Fibroblast of upper back skin (primary cell): ENCODE data around the gene C11orf86.
"Not testable (repeated sequence)": the region's sequence is repeated elsewhere in the genome, so short reads cannot be mapped to it uniquely, and the experiment has no call there.

Experiments
- DNase-seq: peaks from one replicate; pipeline ENCODE4 v3.0.0-alpha.2; 2013

C11orf86 gene

DNA sequence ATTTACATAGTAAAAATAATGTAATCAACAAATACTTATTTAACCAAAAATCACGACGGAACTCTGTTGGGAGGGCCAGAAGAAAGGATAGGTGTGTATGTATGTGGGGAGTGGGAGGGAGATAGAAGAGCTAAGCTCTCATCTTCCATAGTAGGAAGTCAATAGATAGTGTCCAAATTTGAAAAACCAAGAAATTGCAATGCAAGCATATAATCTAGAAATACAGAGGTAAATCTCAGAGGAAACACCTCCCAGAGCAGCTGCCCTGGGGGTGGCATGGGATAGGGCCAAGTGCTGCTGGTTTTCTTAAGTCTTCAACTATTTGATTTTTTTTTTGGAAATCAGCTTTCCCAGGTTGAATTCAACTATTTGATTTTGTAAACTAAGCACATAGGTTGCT lies 16.9 kb downstream of the C11orf86 start:
- DNase-seq = no peak

DNA sequence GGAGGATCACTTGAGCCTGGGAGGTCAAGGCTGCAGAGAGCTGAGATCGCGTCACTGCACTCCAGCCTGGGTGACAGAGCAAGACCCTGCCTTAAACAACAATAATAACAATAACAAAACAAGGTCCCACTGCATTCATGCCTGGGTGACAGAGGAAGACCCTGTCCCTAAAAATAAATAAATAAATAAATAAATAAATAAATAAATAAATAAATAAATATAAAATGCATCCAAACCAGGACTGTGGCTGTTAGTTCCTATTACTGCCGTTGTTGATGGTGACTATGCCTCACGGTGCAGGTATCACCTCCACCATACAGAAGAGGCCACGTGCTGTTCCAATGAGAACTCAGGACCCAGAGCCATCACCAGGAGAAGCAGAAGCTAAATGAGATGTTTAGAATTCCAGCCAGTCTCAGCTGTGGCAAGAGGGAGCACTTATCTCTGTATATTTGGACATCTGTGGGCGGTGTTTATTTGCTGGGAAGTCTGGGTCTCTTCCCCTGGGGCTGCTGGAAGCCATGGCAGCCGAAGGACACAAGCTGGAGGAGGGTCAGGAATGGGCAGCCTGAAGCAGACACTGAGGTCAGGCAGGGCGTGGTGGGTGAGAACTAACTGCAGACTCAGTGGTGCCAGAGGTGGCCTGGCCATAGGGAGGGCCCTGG lies 21.6 kb downstream of the C11orf86 start:
- no peak for DNase-seq

- DNase-seq = no peak
Measured at GRCh38 chr11:66999555-66999954, 24.5 kb downstream of the C11orf86 start.

GRCh38 chr11:67001332-67001731 lies 26.2 kb downstream of the C11orf86 start:
- DNase-seq = no peak

GRCh38 chr11:67002297-67002913 lies 27.3 kb downstream of the C11orf86 start:
- no peak for DNase-seq

- no peak for DNase-seq
Measured at GRCh38 chr11:67002921-67003411, 27.9 kb downstream of the C11orf86 start.

GRCh38 chr11:67005200-67005599 lies 30.1 kb downstream of the C11orf86 start:
- DNase-seq = not testable (repeated sequence)

GRCh38 chr11:67006029-67006884 lies 31.2 kb downstream of the C11orf86 start:
- DNase-seq = peak; percentile 14

DNA sequence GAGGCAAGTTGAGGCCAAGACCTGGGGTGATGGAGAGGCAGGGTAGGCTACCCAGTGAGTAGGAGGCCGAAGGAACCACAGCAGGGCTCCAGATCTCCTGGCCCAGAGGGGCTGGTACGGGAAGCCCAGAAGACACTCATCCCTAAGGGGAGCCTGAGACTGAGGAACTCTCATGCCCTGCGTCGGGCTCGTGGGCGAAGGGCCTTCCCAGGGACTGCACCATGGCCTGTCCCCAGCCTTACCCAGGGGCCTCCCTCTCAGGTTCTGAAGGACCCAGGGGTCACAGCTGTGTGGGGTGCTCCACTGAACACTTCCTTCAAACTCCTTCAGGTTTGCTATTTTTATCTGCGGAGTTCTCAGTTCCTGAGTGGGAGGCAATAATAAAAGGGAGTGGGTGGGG lies 32.0 kb downstream of the C11orf86 start:
- DNase-seq = no peak

DNA sequence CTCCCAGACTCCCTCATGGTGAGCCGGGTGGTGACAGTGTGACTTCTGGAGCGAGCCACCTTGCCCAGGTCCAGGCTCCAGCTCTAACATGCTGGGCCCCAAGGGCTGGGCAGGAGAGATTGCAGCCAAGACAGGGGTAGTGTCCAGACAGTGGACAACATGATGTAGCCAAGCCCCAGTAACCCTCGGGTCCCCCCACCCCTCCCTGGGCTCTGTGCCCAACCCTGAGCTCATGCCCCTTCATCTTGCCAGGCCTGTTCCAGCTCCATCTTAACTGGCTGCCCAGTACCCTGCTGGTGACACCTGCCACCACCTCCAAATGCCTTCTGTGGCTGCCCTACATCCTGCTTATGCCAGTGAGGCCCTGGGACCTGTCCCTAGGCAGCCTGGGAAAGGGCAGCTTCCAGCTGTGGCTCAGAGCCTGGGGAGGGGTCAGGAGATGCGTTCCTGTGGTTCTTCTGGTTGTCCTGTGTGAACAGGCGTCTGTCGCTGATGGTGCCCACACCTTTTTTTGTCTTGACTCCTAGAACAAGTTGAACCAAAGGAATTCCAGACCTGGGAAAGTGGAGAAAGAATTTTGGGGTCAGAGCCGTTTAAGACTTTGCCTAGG lies 35.3 kb downstream of the C11orf86 start:
- no peak for DNase-seq

- DNase-seq = no peak
Measured at GRCh38 chr11:67013511-67014045, 38.5 kb downstream of the C11orf86 start.

DNA sequence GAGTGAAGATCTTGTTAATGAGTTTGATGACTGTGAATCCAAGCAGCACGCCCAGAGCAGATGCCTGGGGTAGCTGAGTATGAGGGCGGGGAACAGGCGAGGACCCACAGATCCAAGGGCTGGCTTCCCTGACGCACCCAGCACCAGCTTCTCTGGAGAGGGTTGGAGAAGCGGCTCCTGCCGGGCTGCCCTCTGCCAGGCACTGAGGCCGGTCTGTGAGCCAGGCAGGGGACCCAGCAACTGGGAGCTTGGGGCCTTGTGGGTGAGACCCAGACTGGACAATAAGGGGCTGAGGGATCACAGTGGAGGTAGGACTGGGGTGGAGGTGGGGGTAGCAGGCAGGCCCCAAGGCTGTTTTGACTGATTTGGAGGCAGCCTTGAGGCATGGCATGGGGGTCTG lies 39.2 kb downstream of the C11orf86 start:
- DNase-seq = no peak

DNA sequence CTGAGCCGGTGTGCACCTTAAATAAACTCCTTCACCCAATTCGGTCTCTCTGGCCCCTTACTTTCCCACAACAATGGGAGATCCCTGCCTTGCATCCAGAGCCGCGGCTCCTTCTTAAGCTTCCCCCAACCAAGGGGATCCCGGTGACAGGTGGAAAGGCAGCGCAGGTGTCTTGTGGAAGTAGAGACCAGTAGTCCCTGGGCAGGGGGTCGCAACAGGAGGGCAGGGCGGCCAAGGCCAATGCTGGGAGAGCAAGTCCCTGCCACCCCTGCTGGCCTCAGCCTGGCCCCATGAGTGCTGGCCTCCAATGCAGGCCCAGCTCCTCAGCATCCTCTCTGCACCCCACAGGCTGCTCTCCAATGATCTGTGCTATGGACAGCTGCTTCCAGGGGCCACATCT lies 39.9 kb downstream of the C11orf86 start:
- DNase-seq = no peak

DNA sequence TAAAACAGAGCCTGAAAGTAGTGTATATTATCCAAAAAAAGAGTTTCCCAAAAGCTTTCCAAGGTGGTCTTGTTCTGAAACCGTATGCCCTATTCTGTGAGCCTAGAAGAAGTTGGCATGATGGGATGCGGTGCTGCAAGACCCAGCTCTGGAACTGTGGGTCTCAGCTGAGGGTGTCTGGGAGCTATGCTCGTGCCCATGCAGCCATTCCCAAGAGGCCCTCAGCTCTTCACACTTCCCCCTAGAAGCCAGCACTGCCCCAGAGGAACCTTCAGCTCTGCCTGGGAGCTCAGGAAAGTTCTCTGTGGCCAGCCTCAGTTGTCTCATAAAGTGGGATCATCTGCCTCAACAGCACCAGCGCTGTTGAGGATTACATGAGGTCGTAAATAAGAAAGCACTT lies 41.4 kb downstream of the C11orf86 start:
- no peak for DNase-seq

DNA sequence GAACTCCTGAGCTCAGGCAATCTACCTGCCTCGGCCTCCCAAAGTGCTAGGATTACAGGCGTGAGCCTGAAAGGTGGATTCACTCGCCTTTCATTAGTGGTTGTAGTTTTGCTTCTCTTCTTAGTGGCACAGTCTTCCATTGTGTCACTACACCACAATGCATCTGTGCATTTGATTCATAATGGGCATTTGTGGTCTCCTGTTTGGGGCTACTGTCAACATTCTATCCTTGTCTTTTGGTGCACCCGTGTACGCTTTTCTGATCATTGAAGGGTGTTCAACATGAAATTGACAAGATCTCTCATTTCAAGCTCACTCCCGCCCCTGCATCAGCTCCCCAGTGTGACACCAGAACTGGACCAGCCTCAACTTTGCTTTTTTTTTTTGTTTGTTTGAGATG lies 45.8 kb downstream of the C11orf86 start:
- DNase-seq = no peak

GRCh38 chr11:67022341-67022933 lies 47.3 kb downstream of the C11orf86 start:
- DNase-seq = peak; percentile 40

- DNase-seq = no peak
Measured at GRCh38 chr11:67022961-67023956, 48.2 kb downstream of the C11orf86 start, which contains the start of gene SYT12. SYT12 (plus strand) TSS chr11:67023134; CDS start chr11:67030145, 7,011 bp downstream.

DNA sequence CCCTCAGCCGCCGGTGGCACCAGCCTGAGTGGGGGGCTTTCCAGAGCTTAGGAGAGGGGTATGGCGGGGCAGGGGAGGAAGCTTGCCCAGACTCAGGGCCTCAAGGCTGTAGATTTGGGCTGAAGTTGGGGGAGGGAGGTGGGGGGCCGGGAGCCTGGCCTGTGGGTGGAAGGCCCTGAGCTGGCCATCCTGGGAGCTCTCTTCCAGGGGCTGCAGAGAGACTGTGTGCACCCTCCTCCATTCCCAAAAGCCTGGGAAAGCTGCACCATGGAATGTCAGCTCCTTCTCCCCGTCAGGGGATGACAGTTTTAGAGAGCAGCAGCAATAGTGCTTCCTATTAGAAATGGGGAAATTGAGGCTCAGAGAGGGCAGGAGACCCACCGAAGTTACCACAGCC lies 48.9 kb downstream of the C11orf86 start:
- DNase-seq = no peak

GRCh38 chr11:67024410-67024809 lies 49.3 kb downstream of the C11orf86 start:
- peak; percentile 23 for DNase-seq

DNA sequence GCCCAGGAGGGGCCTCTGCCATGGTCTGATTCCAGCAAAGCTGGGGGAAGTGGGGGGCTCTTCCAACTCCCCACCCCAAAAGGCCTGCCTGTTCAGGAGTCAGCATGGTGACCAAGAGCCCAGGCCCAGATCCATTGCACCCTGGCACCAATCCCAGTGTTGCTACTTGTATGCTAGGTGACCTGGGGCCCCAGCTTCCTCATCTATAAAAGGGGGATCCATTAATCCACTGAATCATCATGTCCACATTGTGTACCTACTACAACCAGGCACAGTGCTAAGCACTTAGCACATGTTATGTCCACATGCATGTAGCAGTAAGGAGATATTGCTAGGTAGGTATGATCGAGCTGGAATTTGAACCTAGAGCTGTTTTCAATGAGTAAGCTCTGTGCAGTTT lies 49.9 kb downstream of the C11orf86 start:
- no peak for DNase-seq

- no peak for DNase-seq
Measured at GRCh38 chr11:67025750-67026149, 50.6 kb downstream of the C11orf86 start.
